ENCODE data around the gene SEPHS1. TPM values are rescaled to one million over a fixed set of nuclear protein-coding genes. Genes with fewer than 3 reads are reported as not detected.
"Not testable (repeated sequence)": the region's sequence is repeated elsewhere in the genome, so short reads cannot be mapped to it uniquely, and the experiment has no call there.

Gene SEPHS1
- total RNA-seq, 1 donor from 2014 or later, result 35.9 TPM

DNA sequence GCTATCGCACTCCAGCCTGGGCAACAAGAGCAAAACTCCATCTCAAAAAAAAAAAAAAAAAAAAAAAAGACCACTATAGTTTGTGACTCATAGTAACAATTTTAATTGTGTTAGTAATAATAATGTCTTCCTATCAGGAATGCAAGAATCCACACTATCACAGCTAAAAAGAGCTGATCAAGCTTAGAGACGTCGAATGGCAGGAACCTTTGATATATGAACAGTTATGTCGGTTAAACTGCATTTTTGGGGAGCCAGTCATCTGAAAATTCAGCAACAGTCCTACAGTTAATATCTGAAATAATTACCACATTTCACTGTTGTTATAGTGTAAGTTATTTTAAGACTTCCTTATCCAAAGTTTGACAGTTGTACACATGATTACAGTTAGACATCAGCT is 57.0 kb downstream of the SEPHS1 start:
- no peak for DNase-seq (ENCODE audit: low spot score)

DNA sequence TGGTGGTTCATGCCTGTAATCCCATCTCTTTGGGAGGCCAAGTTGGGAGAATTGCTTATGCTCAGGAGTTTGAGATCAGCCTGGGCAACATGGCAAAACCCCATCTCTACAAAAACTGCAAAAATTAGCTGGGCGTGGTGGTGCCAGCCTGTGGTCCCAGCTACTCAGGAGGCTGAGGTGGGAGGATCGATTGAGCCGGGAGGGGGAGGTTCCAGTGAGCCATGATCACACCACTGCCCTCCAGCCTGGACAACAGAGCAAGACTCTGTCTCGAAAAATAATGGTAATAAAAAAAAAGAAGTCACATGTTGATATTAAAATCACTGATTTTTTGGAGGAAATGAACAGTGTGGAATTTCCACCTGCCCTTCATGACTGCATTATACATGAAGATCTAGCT is 64.0 kb downstream of the SEPHS1 start:
- DNase-seq (ENCODE audit: low spot score), result no peak

GRCh38 chr10:13282348-13282747 is 65.7 kb downstream of the SEPHS1 start:
- not testable (repeated sequence) for DNase-seq (ENCODE audit: low spot score)

GRCh38 chr10:13276749-13277365 is 71.2 kb downstream of the SEPHS1 start:
- DNase-seq (ENCODE audit: low spot score), result no peak

DNA sequence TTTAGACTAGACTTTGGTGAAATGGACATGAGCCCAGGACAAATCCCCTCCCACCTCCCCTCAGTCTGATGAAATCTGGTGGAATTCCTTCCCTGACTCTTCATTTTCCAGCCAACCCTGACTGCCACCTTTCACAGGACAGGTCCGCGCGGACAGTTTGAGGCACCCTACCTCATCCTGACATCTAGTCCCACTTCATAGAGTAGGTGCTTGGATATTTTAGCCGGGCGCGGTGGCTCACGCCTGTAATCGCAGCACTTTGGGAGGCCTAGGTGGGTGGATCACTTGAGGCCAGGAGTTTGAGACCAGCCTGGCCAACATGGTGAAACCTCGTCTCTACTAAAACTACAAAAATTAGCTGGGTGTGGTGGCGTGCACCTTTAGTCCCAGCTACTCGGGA is 71.9 kb downstream of the SEPHS1 start:
- not testable (repeated sequence) for DNase-seq (ENCODE audit: low spot score)

DNA sequence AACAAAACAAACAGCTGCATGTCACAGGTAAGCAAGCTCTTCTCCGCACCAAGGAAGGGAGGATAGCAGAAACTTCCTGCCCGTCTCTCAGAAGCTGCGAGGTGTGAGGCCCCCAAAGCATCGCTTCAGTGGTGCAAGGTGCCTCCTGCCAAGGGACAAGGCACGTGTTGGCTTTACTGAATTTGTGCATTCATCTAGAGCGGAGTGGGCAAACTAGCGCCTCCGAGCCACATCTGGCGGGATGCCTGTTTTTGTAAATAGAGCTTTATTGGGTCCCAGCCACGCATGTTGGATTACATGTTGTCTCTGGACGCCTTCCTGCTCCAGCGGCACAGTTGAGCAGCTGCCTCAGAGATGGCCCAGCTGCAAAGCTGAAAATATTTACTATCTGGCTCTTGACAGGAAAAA is 75.9 kb downstream of the SEPHS1 start:
- DNase-seq (ENCODE audit: low spot score), result peak; percentile 21

GRCh38 chr10:13271552-13272163 is 76.4 kb downstream of the SEPHS1 start:
- DNase-seq (ENCODE audit: low spot score), result peak; percentile 18

- no peak for DNase-seq (ENCODE audit: low spot score)
Measured at GRCh38 chr10:13270877-13271551, 77.1 kb downstream of the SEPHS1 start.

GRCh38 chr10:13268841-13269240 is 79.3 kb downstream of the SEPHS1 start:
- no peak for DNase-seq (ENCODE audit: low spot score)

DNA sequence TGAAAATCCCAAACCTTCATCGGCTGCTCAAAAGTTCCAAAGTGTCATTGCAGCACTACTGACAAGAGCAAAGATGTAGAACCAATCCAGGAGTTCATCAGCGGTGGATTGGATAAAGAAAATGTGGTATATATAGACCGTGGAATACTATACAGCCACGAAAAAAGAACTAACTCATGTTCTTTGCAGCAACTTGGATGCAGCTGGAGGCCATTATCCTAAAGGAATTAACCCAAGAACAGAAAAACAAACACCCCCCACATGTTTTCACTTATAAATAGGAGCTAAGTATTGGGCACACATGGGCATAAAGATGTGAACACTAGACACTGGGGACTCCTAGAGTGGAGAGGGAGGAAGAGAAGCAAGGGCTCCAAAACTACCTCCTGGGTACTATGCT is 79.8 kb downstream of the SEPHS1 start:
- no peak for DNase-seq (ENCODE audit: low spot score)

Other genes starting within 250 kb of the SEPHS1 start
- gene OPTN, start 248.1 kb downstream of the SEPHS1 start, total RNA-seq, result 70.3 TPM
- 0.40 TPM for gene MCM10, start 186.7 kb downstream of the SEPHS1 start, total RNA-seq
- gene UCMA, start 113.9 kb downstream of the SEPHS1 start, total RNA-seq, result not detected
- gene PHYH, start 48.2 kb downstream of the SEPHS1 start, total RNA-seq, result 71.2 TPM
- 43.5 TPM for gene BEND7, start 180.7 kb upstream of the SEPHS1 start, total RNA-seq
- 18.6 TPM for gene PRPF18, start 238.7 kb upstream of the SEPHS1 start, total RNA-seq